ENCODE data around the gene PLCH2.

GRCh38 chr1:2554621-2555387 lies 78.7 kb downstream of the PLCH2 start:
- TF ChIP-seq GATA2 (IDR thresholded peaks at IDR 0.05; ENCODE audit: low read depth, low read length), result no peak
- TF ChIP-seq GATA3 (IDR thresholded peaks at IDR 0.05; ENCODE audit: low read depth, low read length), result no peak

Measured in SH-SY5Y (cell line).